ENCODE results near the gene APEH. TPM values are rescaled to one million over a fixed set of nuclear protein-coding genes. Genes with fewer than 3 reads are reported as not detected.

APEH gene
- total and polyA plus RNA-seq, 5 donors from 2014 or later, result 87.7 to 138 (median 132) TPM

GRCh38 chr3:49657208-49657915 is 16.8 kb upstream of the APEH start:
- no peak overlapping the region for H3K27ac Mint-ChIP-seq
- no peaks in the 10 kb centered on the region for H3K36me3 Mint-ChIP-seq
- DNase-seq (no peak), ATAC-seq (ENCODE audit: low read depth in 2 of 2) (no peak)
- Histone ChIP-seq H3K36me3 (ENCODE audit: control insufficient read depth, insufficient read depth, low read length) (no peaks in the 10 kb centered on the region), H3K4me1 (ENCODE audit: control insufficient read depth, insufficient read depth, low read length, poor library complexity, severe bottlenecking) (no peaks in the 10 kb centered on the region), H3K27me3 (ENCODE audit: control insufficient read depth, insufficient read depth, low read length) (no peaks in the 10 kb centered on the region), H3K4me3 (ENCODE audit: low read depth, low read length) (no peak overlapping the region), H3K9me3 (ENCODE audit: control insufficient read depth in 2 of 2, low read length in 2 of 2) (no peaks in the 10 kb centered on the region), H3K27ac (ENCODE audit: insufficient read depth, low read length, poor library complexity, severe bottlenecking) (no peak overlapping the region)
- H3K27me3 Mint-ChIP-seq, result peaks cover 15% of the 10 kb centered on the region
- H3K4me3 Mint-ChIP-seq, result no peak overlapping the region
- no peaks in the 10 kb centered on the region for H3K4me1 Mint-ChIP-seq
- peaks cover 0 to 2% (median 0%) of the 10 kb centered on the region in 7 donors for H3K9me3 Mint-ChIP-seq

DNA sequence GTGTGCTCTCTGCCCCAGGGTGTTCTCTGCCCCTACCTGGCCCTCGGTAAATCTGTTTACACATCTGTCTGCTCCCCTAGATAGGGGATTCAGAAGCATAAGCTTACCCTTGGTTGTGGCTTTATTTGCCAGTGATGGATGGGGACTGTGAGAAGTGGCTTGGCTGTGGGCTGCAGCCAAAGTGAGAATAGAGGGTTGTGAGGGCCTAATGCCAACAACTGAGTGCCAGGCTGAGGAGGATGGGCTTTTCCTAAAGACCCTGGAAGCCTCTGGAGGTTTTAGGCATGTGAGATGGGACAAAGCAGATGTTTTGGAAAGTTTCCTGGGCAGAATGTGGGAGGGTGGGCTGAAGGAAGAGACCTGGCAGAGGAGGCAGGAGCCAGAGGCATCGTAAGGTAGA is 15.4 kb upstream of the APEH start:
- H3K27ac Mint-ChIP-seq, result peak overlapping the region in 1 of 3 donors; percentile 4
- H3K9me3 ChIP-seq (ENCODE audit: control insufficient read depth in 2 of 2, low read length in 2 of 2), result no peaks in the 10 kb centered on the region
- no peak overlapping the region for H3K4me3 ChIP-seq (ENCODE audit: low read depth, low read length)
- ATAC-seq (ENCODE audit: low read depth in 2 of 2), result no peak
- no peak overlapping the region for H3K27ac ChIP-seq (ENCODE audit: insufficient read depth, low read length, poor library complexity, severe bottlenecking)
- H3K4me1 ChIP-seq (ENCODE audit: control insufficient read depth, insufficient read depth, low read length, poor library complexity, severe bottlenecking), result no peaks in the 10 kb centered on the region
- H3K4me3 Mint-ChIP-seq, result no peak overlapping the region
- no peaks in the 10 kb centered on the region for H3K4me1 Mint-ChIP-seq
- peaks cover 0 to 2% (median 0%) of the 10 kb centered on the region in 7 donors for H3K9me3 Mint-ChIP-seq
- no peak for DNase-seq
- no peaks in the 10 kb centered on the region for H3K36me3 ChIP-seq (ENCODE audit: control insufficient read depth, insufficient read depth, low read length)
- H3K27me3 ChIP-seq (ENCODE audit: control insufficient read depth, insufficient read depth, low read length), result no peaks in the 10 kb centered on the region
- H3K27me3 Mint-ChIP-seq, result peaks cover 15% of the 10 kb centered on the region
- H3K36me3 Mint-ChIP-seq, result no peaks in the 10 kb centered on the region

DNA sequence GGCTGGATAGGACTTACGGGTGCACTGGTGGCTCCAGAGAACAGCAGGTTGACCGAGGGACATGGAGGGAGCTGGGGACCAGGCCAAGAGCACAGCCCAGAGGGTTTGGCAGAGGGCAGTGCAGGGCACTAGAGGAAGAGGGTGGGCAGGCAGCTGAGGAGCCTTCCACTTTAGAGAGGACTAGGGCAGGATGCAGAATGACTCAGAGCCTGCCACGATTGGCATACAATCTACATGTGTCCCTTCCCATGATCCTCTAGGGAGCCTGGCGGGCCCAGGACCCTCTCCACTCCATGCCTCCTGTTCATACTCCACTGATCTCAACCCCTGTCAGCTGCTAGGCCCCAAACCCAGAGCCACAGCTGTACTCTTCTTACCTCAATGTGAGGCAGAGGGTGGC is 14.4 kb upstream of the APEH start:
- H3K27ac ChIP-seq (ENCODE audit: insufficient read depth, low read length, poor library complexity, severe bottlenecking), result no peak overlapping the region
- DNase-seq (no peak), ATAC-seq (ENCODE audit: low read depth in 2 of 2) (no peak)
- peaks cover 0 to 2% (median 0%) of the 10 kb centered on the region in 7 donors for H3K9me3 Mint-ChIP-seq
- H3K27me3 ChIP-seq (ENCODE audit: control insufficient read depth, insufficient read depth, low read length), result no peaks in the 10 kb centered on the region
- no peaks in the 10 kb centered on the region for H3K36me3 Mint-ChIP-seq
- no peak overlapping the region for H3K4me3 Mint-ChIP-seq
- H3K36me3 ChIP-seq (ENCODE audit: control insufficient read depth, insufficient read depth, low read length), result no peaks in the 10 kb centered on the region
- peaks cover 15% of the 10 kb centered on the region for H3K27me3 Mint-ChIP-seq
- H3K9me3 ChIP-seq (ENCODE audit: control insufficient read depth in 2 of 2, low read length in 2 of 2), result no peaks in the 10 kb centered on the region
- no peak overlapping the region for H3K4me3 ChIP-seq (ENCODE audit: low read depth, low read length)
- no peaks in the 10 kb centered on the region for H3K4me1 ChIP-seq (ENCODE audit: control insufficient read depth, insufficient read depth, low read length, poor library complexity, severe bottlenecking)
- H3K4me1 Mint-ChIP-seq, result no peaks in the 10 kb centered on the region
- H3K27ac Mint-ChIP-seq, result no peak overlapping the region

DNA sequence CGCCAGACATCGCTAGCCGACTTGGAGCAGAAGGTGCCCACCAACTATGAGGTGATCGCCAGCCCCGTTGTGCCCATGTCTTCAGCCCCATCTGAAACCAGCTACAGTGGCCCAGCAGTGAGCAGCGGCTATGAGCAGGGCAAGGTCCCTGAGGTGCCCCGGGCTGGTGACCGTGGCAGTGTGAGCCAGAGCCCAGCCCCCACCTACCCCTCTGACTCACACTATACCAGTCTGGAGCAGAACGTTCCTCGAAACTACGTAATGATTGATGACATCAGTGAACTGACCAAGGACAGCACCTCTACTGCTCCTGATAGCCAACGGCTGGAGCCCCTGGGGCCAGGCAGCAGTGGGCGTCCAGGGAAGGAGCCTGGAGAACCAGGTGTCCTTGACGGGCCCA is 12.9 kb upstream of the APEH start:
- Mint-ChIP-seq H3K27me3 (peaks cover 11% of the 10 kb centered on the region), H3K27ac (no peak overlapping the region)

DNA sequence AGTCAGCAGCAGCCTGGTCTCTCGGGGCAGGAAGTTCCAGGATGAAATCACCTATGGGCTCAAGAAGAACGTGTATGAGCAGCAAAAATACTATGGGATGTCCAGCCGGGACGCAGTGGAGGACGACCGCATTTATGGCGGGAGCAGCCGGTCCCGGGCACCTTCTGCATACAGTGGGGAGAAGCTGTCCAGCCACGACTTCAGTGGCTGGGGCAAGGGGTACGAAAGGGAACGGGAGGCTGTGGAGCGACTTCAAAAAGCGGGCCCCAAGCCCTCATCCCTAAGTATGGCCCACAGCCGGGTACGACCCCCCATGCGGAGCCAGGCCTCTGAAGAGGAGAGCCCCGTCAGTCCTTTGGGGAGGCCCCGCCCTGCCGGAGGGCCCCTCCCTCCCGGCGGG is 12.1 kb upstream of the APEH start:
- H3K4me1 Mint-ChIP-seq, result no peaks in the 10 kb centered on the region
- H3K9me3 Mint-ChIP-seq, result peaks cover 0 to 2% (median 0%) of the 10 kb centered on the region in 7 donors
- ATAC-seq (ENCODE audit: low read depth in 2 of 2) (no peak), DNase-seq (no peak)
- no peak overlapping the region for H3K27ac Mint-ChIP-seq
- H3K4me3 Mint-ChIP-seq, result no peak overlapping the region
- H3K36me3 Mint-ChIP-seq, result no peaks in the 10 kb centered on the region
- Histone ChIP-seq H3K4me3 (ENCODE audit: low read depth, low read length) (no peak overlapping the region), H3K9me3 (ENCODE audit: control insufficient read depth in 2 of 2, low read length in 2 of 2) (no peaks in the 10 kb centered on the region), H3K27ac (ENCODE audit: insufficient read depth, low read length, poor library complexity, severe bottlenecking) (no peak overlapping the region), H3K4me1 (ENCODE audit: control insufficient read depth, insufficient read depth, low read length, poor library complexity, severe bottlenecking) (no peaks in the 10 kb centered on the region), H3K27me3 (ENCODE audit: control insufficient read depth, insufficient read depth, low read length) (no peaks in the 10 kb centered on the region), H3K36me3 (ENCODE audit: control insufficient read depth, insufficient read depth, low read length) (no peaks in the 10 kb centered on the region)
- H3K27me3 Mint-ChIP-seq, result peaks cover 11% of the 10 kb centered on the region

More for the DNA sequence above, 12.9 kb upstream of the APEH start:
- no peak for ATAC-seq (ENCODE audit: low read depth in 2 of 2)
- H3K4me3 ChIP-seq (ENCODE audit: low read depth, low read length), result no peak overlapping the region
- H3K9me3 ChIP-seq (ENCODE audit: control insufficient read depth in 2 of 2, low read length in 2 of 2), result no peaks in the 10 kb centered on the region
- H3K4me1 ChIP-seq (ENCODE audit: control insufficient read depth, insufficient read depth, low read length, poor library complexity, severe bottlenecking), result no peaks in the 10 kb centered on the region
- Mint-ChIP-seq H3K36me3 (no peaks in the 10 kb centered on the region), H3K4me1 (no peaks in the 10 kb centered on the region), H3K9me3 (peaks cover 0 to 2% (median 0%) of the 10 kb centered on the region in 7 donors), H3K4me3 (no peak overlapping the region)
- H3K27me3 ChIP-seq (ENCODE audit: control insufficient read depth, insufficient read depth, low read length), result no peaks in the 10 kb centered on the region
- H3K27ac ChIP-seq (ENCODE audit: insufficient read depth, low read length, poor library complexity, severe bottlenecking), result no peak overlapping the region
- no peak for DNase-seq
- H3K36me3 ChIP-seq (ENCODE audit: control insufficient read depth, insufficient read depth, low read length), result no peaks in the 10 kb centered on the region

GRCh38 chr3:49662720-49663413 is 11.3 kb upstream of the APEH start:
- H3K36me3 Mint-ChIP-seq, result no peaks in the 10 kb centered on the region
- no peaks in the 10 kb centered on the region for H3K4me1 Mint-ChIP-seq

GRCh38 chr3:49663831-49664230 is 10.3 kb upstream of the APEH start:
- Mint-ChIP-seq H3K27ac (no peak overlapping the region), H3K9me3 (no peaks in the 10 kb centered on the region), H3K4me3 (no peak overlapping the region), H3K4me1 (peaks cover 0 to 1% (median 0%) of the 10 kb centered on the region in 4 donors), H3K27me3 (peaks cover 13% of the 10 kb centered on the region), H3K36me3 (no peaks in the 10 kb centered on the region)
- H3K27ac ChIP-seq (ENCODE audit: insufficient read depth, low read length, poor library complexity, severe bottlenecking), result no peak overlapping the region
- no peaks in the 10 kb centered on the region for H3K4me1 ChIP-seq (ENCODE audit: control insufficient read depth, insufficient read depth, low read length, poor library complexity, severe bottlenecking)
- no peak overlapping the region for H3K4me3 ChIP-seq (ENCODE audit: low read depth, low read length)
- DNase-seq, result no peak
- no peaks in the 10 kb centered on the region for H3K36me3 ChIP-seq (ENCODE audit: control insufficient read depth, insufficient read depth, low read length)
- no peaks in the 10 kb centered on the region for H3K27me3 ChIP-seq (ENCODE audit: control insufficient read depth, insufficient read depth, low read length)
- no peak for ATAC-seq (ENCODE audit: low read depth in 2 of 2)
- no peaks in the 10 kb centered on the region for H3K9me3 ChIP-seq (ENCODE audit: control insufficient read depth in 2 of 2, low read length in 2 of 2)

More at GRCh38 chr3:49662720-49663413, 11.3 kb upstream of the APEH start:
- H3K36me3 ChIP-seq (ENCODE audit: control insufficient read depth, insufficient read depth, low read length), result no peaks in the 10 kb centered on the region
- peaks cover 0 to 2% (median 0%) of the 10 kb centered on the region in 7 donors for H3K9me3 Mint-ChIP-seq
- no peak overlapping the region for H3K27ac Mint-ChIP-seq
- H3K4me1 ChIP-seq (ENCODE audit: control insufficient read depth, insufficient read depth, low read length, poor library complexity, severe bottlenecking), result no peaks in the 10 kb centered on the region
- H3K4me3 ChIP-seq (ENCODE audit: low read depth, low read length), result no peak overlapping the region
- no peaks in the 10 kb centered on the region for H3K9me3 ChIP-seq (ENCODE audit: control insufficient read depth in 2 of 2, low read length in 2 of 2)
- H3K4me3 Mint-ChIP-seq, result no peak overlapping the region
- no peak for ATAC-seq (ENCODE audit: low read depth in 2 of 2)
- H3K27me3 ChIP-seq (ENCODE audit: control insufficient read depth, insufficient read depth, low read length), result no peaks in the 10 kb centered on the region
- no peak for DNase-seq
- no peak overlapping the region for H3K27ac ChIP-seq (ENCODE audit: insufficient read depth, low read length, poor library complexity, severe bottlenecking)
- H3K27me3 Mint-ChIP-seq, result peaks cover 11% of the 10 kb centered on the region

- ATAC-seq (ENCODE audit: low read depth in 2 of 2) (no peak), DNase-seq (no peak)
- Histone ChIP-seq H3K9me3 (ENCODE audit: control insufficient read depth in 2 of 2, low read length in 2 of 2) (no peaks in the 10 kb centered on the region), H3K4me3 (ENCODE audit: low read depth, low read length) (no peak overlapping the region), H3K36me3 (ENCODE audit: control insufficient read depth, insufficient read depth, low read length) (no peaks in the 10 kb centered on the region), H3K4me1 (ENCODE audit: control insufficient read depth, insufficient read depth, low read length, poor library complexity, severe bottlenecking) (no peaks in the 10 kb centered on the region), H3K27ac (ENCODE audit: insufficient read depth, low read length, poor library complexity, severe bottlenecking) (no peak overlapping the region), H3K27me3 (ENCODE audit: control insufficient read depth, insufficient read depth, low read length) (no peaks in the 10 kb centered on the region)
- Mint-ChIP-seq H3K36me3 (no peaks in the 10 kb centered on the region), H3K4me1 (peaks cover 0 to 1% (median 0%) of the 10 kb centered on the region in 4 donors), H3K27me3 (peaks cover 12% of the 10 kb centered on the region), H3K4me3 (no peak overlapping the region), H3K9me3 (no peaks in the 10 kb centered on the region), H3K27ac (no peak overlapping the region)
These were observed 9.9 kb upstream of the APEH start for GRCh38 chr3:49664300-49664699.
